HG02973 (cell line): ENCODE measurements around the gene PYCARD.
"Not testable (repeated sequence)": the region's sequence is repeated elsewhere in the genome, so short reads cannot be mapped to it uniquely, and the experiment has no call there.

ENCODE experiments used
- ATAC-seq: cut with Tn5 transposase; IDR thresholded peaks from one replicate; pipeline ENCODE4 v1.9.1; 2021; ENCODE audit warnings: moderate library complexity; ENCODE audit not compliant: unreplicated experiment

The PYCARD gene

GRCh38 chr16:31191697-31192428 lies 10.7 kb downstream of the PYCARD start:
- ATAC-seq = no peak

- ATAC-seq = no peak
These were observed 11.6 kb downstream of the PYCARD start for GRCh38 chr16:31190818-31191444.

- ATAC-seq = no peak
These were observed 12.5 kb downstream of the PYCARD start for GRCh38 chr16:31190061-31190460.

- ATAC-seq = no peak
These were observed 13.2 kb downstream of the PYCARD start for GRCh38 chr16:31189412-31189778.

GRCh38 chr16:31188450-31189411 lies 13.8 kb downstream of the PYCARD start:
- ATAC-seq = no peak

- ATAC-seq = no peak
These were observed 14.8 kb downstream of the PYCARD start for GRCh38 chr16:31187808-31188189.

GRCh38 chr16:31186930-31187807 lies 15.4 kb downstream of the PYCARD start:
- ATAC-seq = no peak

- no peak for ATAC-seq
These were observed 16.4 kb downstream of the PYCARD start for GRCh38 chr16:31186176-31186575.

- ATAC-seq = no peak
These were observed 17.2 kb downstream of the PYCARD start for GRCh38 chr16:31185339-31185738.

- ATAC-seq = no peak
These were observed 17.7 kb downstream of the PYCARD start for GRCh38 chr16:31184888-31185287.

GRCh38 chr16:31183432-31184428 lies 18.8 kb downstream of the PYCARD start:
- no peak for ATAC-seq

GRCh38 chr16:31182391-31182790 lies 20.2 kb downstream of the PYCARD start:
- ATAC-seq = no peak

GRCh38 chr16:31181102-31181830 lies 21.3 kb downstream of the PYCARD start:
- no peak for ATAC-seq

GRCh38 chr16:31179747-31180459 lies 22.7 kb downstream of the PYCARD start, which contains the start of gene FUS:
Gene FUS (plus strand): TSS chr16:31180139. CDS start chr16:31180215, 76 bp downstream.
- peak; percentile 47 for ATAC-seq

GRCh38 chr16:31179219-31179746 lies 23.3 kb downstream of the PYCARD start:
- peak; percentile 4 for ATAC-seq

GRCh38 chr16:31177136-31177535 lies 25.4 kb downstream of the PYCARD start:
- no peak for ATAC-seq

GRCh38 chr16:31170048-31170447 lies 32.5 kb downstream of the PYCARD start:
- not testable (repeated sequence) for ATAC-seq

GRCh38 chr16:31168848-31169247 lies 33.7 kb downstream of the PYCARD start:
- no peak for ATAC-seq
